IMR-90 (cell line): ENCODE data around the gene L3MBTL2. TPM values are rescaled to one million over a fixed set of nuclear protein-coding genes. Genes with fewer than 3 reads are reported as not detected.

Experiments
- ATAC-seq: fragments of 200-7000 bp; cut with Tn5 transposase; 2 replicates; pipeline ENCODE4 v1.9.1; 2020; ENCODE audit warnings: low read depth, mild to moderate bottlenecking, moderate library complexity
- BruUV-seq: library from RNA; stranded (reverse); fragments of 400-500 nt; replicated peaks from 2 replicates; lab custom pipeline; 2021; lab: Mats Ljungman, UMichigan
- CTCF ChIA-PET: fragments of 300-600 bp; formaldehyde crosslinking; extraction: SDS; loops from one replicate; lab custom pipeline; 2021; ENCODE audit warnings: antibody characterized with exemption; lab: Yijun Ruan, JAX
- POLR2A ChIA-PET: fragments of 300-600 bp; sonication (Branson Sonifier 250); formaldehyde crosslinking; loops from one replicate; lab custom pipeline; 2022; ENCODE audit warnings: antibody characterized with exemption; ENCODE audit not compliant: unreplicated experiment; lab: Charles Lee
- DNase-seq: peaks from one replicate; pipeline ENCODE4 v3.0.0; 2013
- H2AFZ ChIP-seq: replicated peaks from 2 replicates; pipeline ENCODE3; 2013; ENCODE audit warnings: low read length, mild to moderate bottlenecking; ENCODE audit not compliant: poor library complexity
- H2AK5ac ChIP-seq: 2 replicates; pipeline ENCODE4 v1.6.1; 2013; ENCODE audit warnings: low read depth, low read length, inconsistent platforms
- H2AK9ac ChIP-seq: replicated peaks from 2 replicates; pipeline ENCODE3; 2013; ENCODE audit warnings: mild to moderate bottlenecking, low read depth, low read length, moderate library complexity; ENCODE audit not compliant: poor library complexity
- H2BK120ac ChIP-seq: 2 replicates; pipeline ENCODE4 v1.6.1; 2013; ENCODE audit warnings: low read depth, low read length, inconsistent platforms
- H2BK15ac ChIP-seq: 3 replicates; pipeline ENCODE4 v1.6.1; 2013; ENCODE audit warnings: low read depth, low read length, inconsistent platforms
- H2BK20ac ChIP-seq: 2 replicates; pipeline ENCODE4 v1.6.1; 2013; ENCODE audit warnings: low read depth, mild to moderate bottlenecking, inconsistent platforms, low read length, moderate library complexity
- H2BK5ac ChIP-seq: 2 replicates; pipeline ENCODE4 v1.6.1; 2013; ENCODE audit warnings: mild to moderate bottlenecking, low read depth, low read length, inconsistent platforms; ENCODE audit not compliant: poor library complexity, severe bottlenecking
- H3K14ac ChIP-seq: replicated peaks from 2 replicates; pipeline ENCODE4 v1.6.1; 2013; ENCODE audit warnings: low read depth, low read length, inconsistent platforms
- H3K18ac ChIP-seq: 2 replicates; pipeline ENCODE4 v1.6.1; 2013; ENCODE audit warnings: low read depth, low read length, control low read depth
- H3K23ac ChIP-seq: 2 replicates; pipeline ENCODE4 v1.6.1; 2013; ENCODE audit warnings: low read depth, low read length, inconsistent platforms
- H3K27ac ChIP-seq: 2 replicates; pipeline ENCODE4 v1.5.1; 2013; ENCODE audit warnings: mild to moderate bottlenecking, control low read depth, low read length; ENCODE audit not compliant: insufficient read depth
- H3K27me3 ChIP-seq: 2 replicates; pipeline ENCODE4 v1.6.1; 2013; ENCODE audit warnings: low read length; ENCODE audit not compliant: control insufficient read depth, insufficient read depth
- H3K36me3 ChIP-seq: 2 replicates; pipeline ENCODE4 v1.6.1; 2013; ENCODE audit warnings: low read length, mixed read lengths; ENCODE audit not compliant: control insufficient read depth, insufficient read depth
- H3K4ac ChIP-seq: 2 replicates; pipeline ENCODE4 v1.6.1; 2013; ENCODE audit warnings: low read depth, low read length, inconsistent platforms
- H3K4me1 ChIP-seq: 2 replicates; pipeline ENCODE4 v1.6.1; 2013; ENCODE audit warnings: low read length, mixed read lengths; ENCODE audit not compliant: control insufficient read depth, insufficient read depth
- H3K4me2 ChIP-seq: 2 replicates; pipeline ENCODE4 v1.6.1; 2013; ENCODE audit warnings: low read depth, mild to moderate bottlenecking, control low read depth, low read length, moderate library complexity
- H3K4me3 ChIP-seq: 2 replicates; pipeline ENCODE4 v1.5.1; 2013; ENCODE audit warnings: low read depth, mild to moderate bottlenecking, control low read depth, low read length, moderate library complexity; ENCODE audit not compliant: insufficient read depth
- H3K56ac ChIP-seq: 2 replicates; pipeline ENCODE4 v1.6.1; 2013; ENCODE audit warnings: low read length, inconsistent platforms; ENCODE audit not compliant: insufficient read depth; ENCODE audit errors: extremely low read depth
- H3K79me1 ChIP-seq, 2 experiments: 2 replicates each; pipeline ENCODE4 v1.6.1; 2013; ENCODE audit warnings: low read length in 2 of 2, inconsistent platforms in 1 of 2, low read depth in 1 of 2
- H3K9ac ChIP-seq: 2 replicates; pipeline ENCODE4 v1.6.1; 2013; ENCODE audit warnings: low read depth, low read length, control low read depth
- H3K9me1 ChIP-seq: 2 replicates; pipeline ENCODE4 v1.6.1; 2013; ENCODE audit warnings: low read length, inconsistent platforms; ENCODE audit not compliant: insufficient read depth
- H3K9me3 ChIP-seq: 2 replicates; pipeline ENCODE4 v1.6.1; 2013; ENCODE audit warnings: low read length; ENCODE audit not compliant: control insufficient read depth, insufficient read depth
- H4K20me1 ChIP-seq: 2 replicates; pipeline ENCODE4 v1.6.1; 2013; ENCODE audit warnings: low read length, inconsistent platforms; ENCODE audit not compliant: insufficient read depth
- H4K5ac ChIP-seq: 2 replicates; pipeline ENCODE4 v1.6.1; 2013; ENCODE audit warnings: mild to moderate bottlenecking, low read depth, low read length, control low read depth
- H4K8ac ChIP-seq, 2 experiments: 2 replicates each; pipeline ENCODE4 v1.6.1; 2013; ENCODE audit warnings: low read depth in 2 of 2, low read length in 2 of 2, control low read depth in 1 of 2, inconsistent platforms in 1 of 2
- H4K91ac ChIP-seq: 2 replicates; pipeline ENCODE4 v1.6.1; 2013; ENCODE audit warnings: low read depth, low read length, inconsistent platforms; ENCODE audit not compliant: insufficient read depth
- BHLHE40 ChIP-seq: fragments of 150-350 bp; IDR thresholded peaks from 2 replicates; pipeline ENCODE4 v1.6.1; 2016; ENCODE audit warnings: mild to moderate bottlenecking, low read depth, low read length
- ELK1 ChIP-seq: fragments of 150-350 bp; IDR thresholded peaks from 2 replicates; pipeline ENCODE4 v1.6.1; 2016; ENCODE audit warnings: low read depth, mild to moderate bottlenecking, low read length, moderate library complexity, borderline replicate concordance
- FOS ChIP-seq: fragments of 150-350 bp; IDR thresholded peaks from 2 replicates; pipeline ENCODE4 v1.6.1; 2016; ENCODE audit warnings: low read depth, low read length
- MAZ ChIP-seq: IDR thresholded peaks from 2 replicates; pipeline ENCODE4 v1.6.1; 2012; ENCODE audit warnings: low read depth, mild to moderate bottlenecking, low read length, improper control_type of control experiment, moderate library complexity, borderline replicate concordance
- MXI1 ChIP-seq: IDR thresholded peaks from 2 replicates; pipeline ENCODE4 v1.6.1; 2012; ENCODE audit warnings: low read depth, mild to moderate bottlenecking, low read length, moderate library complexity, borderline replicate concordance
- NFE2L2 ChIP-seq: fragments of 150-350 bp; IDR thresholded peaks from 2 replicates; pipeline ENCODE4 v1.6.1; 2016; ENCODE audit warnings: low read depth, mild to moderate bottlenecking, low read length
- POLR2A ChIP-seq: IDR thresholded peaks from 2 replicates; pipeline ENCODE4 v1.6.1; 2012; ENCODE audit warnings: mild to moderate bottlenecking, low read depth, low read length
- RAD21 ChIP-seq: IDR thresholded peaks from 2 replicates; pipeline ENCODE4 v1.6.1; 2012; ENCODE audit warnings: low read length, improper control_type of control experiment
- RCOR1 ChIP-seq: IDR thresholded peaks from 2 replicates; pipeline ENCODE4 v1.6.1; 2012; ENCODE audit warnings: mild to moderate bottlenecking, low read length, improper control_type of control experiment; ENCODE audit not compliant: insufficient replicate concordance
- RFX5 ChIP-seq: IDR thresholded peaks from 2 replicates; pipeline ENCODE4 v1.8.0; 2012; ENCODE audit warnings: low read depth, mild to moderate bottlenecking, low read length, moderate library complexity
- SMC3 ChIP-seq: fragments of 150-350 bp; IDR thresholded peaks from 2 replicates; pipeline ENCODE4 v1.6.1; 2016; ENCODE audit warnings: low read depth, mild to moderate bottlenecking, antibody characterized with exemption, low read length, moderate library complexity
- WGBS, 2 experiments: methylation state at CpG; one replicate each; pipeline versions ENCODE4 v1.1.5 to v1.1.7; 2013; ENCODE audit warnings: missing lambda C conversion rate in 2 of 2; ENCODE audit not compliant: insufficient read length in 1 of 2; ENCODE audit errors: extremely low coverage in 2 of 2; 5-methylcytosine and 5-hydroxymethylcytosine counted together
- dilution Hi-C: fragments of 300-500 bp; cut with HindIII; formaldehyde crosslinking; loops from one replicate; pipeline ENCODE4 v1.14.3; 2018; ENCODE audit warnings: low sequenced_read_pairs; ENCODE audit not compliant: unreplicated experiment
- in situ Hi-C: fragments of 300-500 bp; cut with MboI; formaldehyde crosslinking; loops from 3 replicates; pipeline ENCODE4 v1.14.3; 2019; ENCODE audit warnings: low sequenced_read_pairs, inconsistent platforms, mixed read lengths
- intact Hi-C: fragments of 100-400 bp; cut with micrococcal nuclease; formaldehyde crosslinking; loops from 2 replicates; pipeline ENCODE4 v1.10.0; 2022
- polyA plus RNA-seq, 3 experiments: library from polyadenylated mRNA; depleted of rRNA; stranded (reverse); fragments of >200 nt; gene quantifications; 2 replicates each; pipeline ENCODE4 v1.2.3, GENCODE V29; 2012; ENCODE audit warnings: low replicate concordance in 1 of 3
- total RNA-seq: library from RNA; depleted of rRNA; stranded (reverse); fragments of >200 nt; gene quantifications from 2 replicates; pipeline ENCODE4 v1.2.3, GENCODE V29; 2012
- TF ChIP-seq, protein P1 (sequence below): fragments of 150-350 bp; IDR thresholded peaks from 2 replicates; pipeline ENCODE4 v1.6.1; 2017; ENCODE audit warnings: mild to moderate bottlenecking, antibody characterized with exemption, low read length, low read depth

Gene L3MBTL2
- total and polyA plus RNA-seq, 2 of the 4 experiments (the other 2 are of a cell fraction), result 20.6 to 25.1 TPM

DNA sequence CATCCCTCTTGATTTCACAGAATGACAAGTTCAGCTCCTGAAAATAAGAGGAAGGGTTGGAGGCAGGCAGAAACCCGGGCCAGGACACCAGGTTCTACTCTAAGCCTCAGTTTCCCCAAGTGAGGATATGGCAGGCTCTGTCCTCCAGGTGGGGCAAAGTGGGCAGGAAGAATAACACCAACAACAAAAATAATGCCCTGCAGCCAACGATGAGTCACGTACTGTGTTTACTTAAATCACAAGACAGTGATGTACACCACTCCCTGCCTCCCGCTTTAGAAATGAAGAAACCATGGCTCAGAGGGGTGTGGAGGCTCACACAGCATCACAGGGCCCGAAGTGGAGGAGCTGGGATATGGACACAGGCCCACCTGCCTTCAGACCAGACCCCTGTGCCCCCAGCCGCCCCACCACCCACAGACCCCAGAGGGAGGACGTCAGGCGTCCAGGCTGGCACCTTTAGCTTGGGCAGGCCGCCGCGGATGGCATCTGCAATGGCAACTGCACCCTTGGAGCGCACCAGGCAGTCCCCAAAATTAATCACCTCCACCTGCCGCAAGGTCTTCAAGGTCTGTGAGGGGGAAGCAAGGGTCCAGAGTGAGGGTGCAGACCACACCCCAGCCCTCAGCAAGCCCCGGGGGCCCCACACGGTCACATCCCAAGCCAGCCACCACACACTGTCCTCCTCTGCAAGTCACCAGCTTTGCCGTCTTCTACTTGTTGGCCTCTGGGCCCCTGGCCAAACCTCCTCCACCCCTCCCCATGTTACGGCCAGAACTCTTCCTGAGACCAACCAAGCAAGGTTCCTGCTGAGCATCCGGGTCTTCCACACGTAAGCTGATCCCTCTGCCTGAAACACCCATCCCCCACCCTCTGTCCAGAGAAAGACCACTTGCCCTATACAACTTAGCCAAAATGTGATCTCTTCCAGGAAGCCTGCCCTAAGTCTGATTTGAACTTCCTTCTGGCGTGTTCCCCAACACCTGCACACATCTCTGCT lies 51.4 kb downstream of the L3MBTL2 start:
- Histone ChIP-seq H3K4ac (peak overlapping the region; percentile 73), H3K9me3 (no peaks in the 10 kb centered on the region), H4K91ac (peak overlapping the region; percentile 49), H3K4me1 (peaks cover 14% of the 10 kb centered on the region), H3K9me1 (peaks cover 23% of the 10 kb centered on the region), H3K18ac (no peak overlapping the region), H3K79me1 (peaks cover 52 to 81% of the 10 kb centered on the region in 2 experiments), H4K5ac (no peak overlapping the region), H2BK15ac (peak overlapping the region; percentile 44; the same call in 1 of the 3 replicates), H3K36me3 (peaks cover 71% of the 10 kb centered on the region), H3K27ac (peak overlapping the region; percentile 6; the same call in 1 of the 2 replicates), H2BK20ac (peak overlapping the region; percentile 5; the same call in 1 of the 2 replicates), H3K27me3 (no peaks in the 10 kb centered on the region), H4K8ac (peak overlapping the region in 1 of 2 experiments; percentile 34; a peak in 1 of 4 replicates), H2BK5ac (peak overlapping the region; percentile 66), H2AK5ac (peak overlapping the region; percentile 51; the same call in 1 of the 2 replicates), H2AK9ac (peak overlapping the region; percentile 91), H4K20me1 (peaks cover 17% of the 10 kb centered on the region), H3K4me3 (no peak overlapping the region), H3K23ac (no peak overlapping the region), H3K4me2 (no peak overlapping the region), H2AFZ (peak overlapping the region; percentile 65), H3K14ac (peak overlapping the region; percentile 31), H2BK120ac (peak overlapping the region; percentile 12), H3K9ac (no peak overlapping the region), H3K56ac (peak overlapping the region; percentile 3; the same call in 1 of the 2 replicates)
- peak; percentile 77 for ATAC-seq
- DNase-seq, result peak; percentile 80
- ChIA-PET POLR2A (no interaction called here), CTCF (no interaction called here)
- in situ Hi-C loops, result no loop called here
- no TSS peak for BruUV-seq
- dilution Hi-C loops, result no loop called here
- WGBS, 2 experiments, result 100% methylated on average over 1 of the region's 20 CpGs; no CpG with 5 or more reads in 1 of the 2 experiments
- intact Hi-C loops, result loop anchor here (1.0 to 5.0 kb wide), 2 partner anchors 45 to 334 kb away; partner anchors contain the start of gene ZC3H7B
- TF ChIP-seq SMC3 (0 out of 2 replicates have a peak, but pooled peaks have one; percentile 7), FOS (peak; percentile 73), MAZ (no peak), NFE2L2 (no peak), RFX5 (no peak), BHLHE40 (peak; percentile 88), MXI1 (no peak), RAD21 (peak; percentile 20; the same call in 1 of the 2 replicates), ELK1 (no peak), POLR2A (no peak), RCOR1 (no peak)
- TF ChIP-seq, protein P1, sequence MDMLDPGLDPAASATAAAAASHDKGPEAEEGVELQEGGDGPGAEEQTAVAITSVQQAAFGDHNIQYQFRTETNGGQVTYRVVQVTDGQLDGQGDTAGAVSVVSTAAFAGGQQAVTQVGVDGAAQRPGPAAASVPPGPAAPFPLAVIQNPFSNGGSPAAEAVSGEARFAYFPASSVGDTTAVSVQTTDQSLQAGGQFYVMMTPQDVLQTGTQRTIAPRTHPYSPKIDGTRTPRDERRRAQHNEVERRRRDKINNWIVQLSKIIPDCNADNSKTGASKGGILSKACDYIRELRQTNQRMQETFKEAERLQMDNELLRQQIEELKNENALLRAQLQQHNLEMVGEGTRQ, result no peak
